GM10266 (cell line): ENCODE measurements around the gene PRKCE.

Source experiments
- DNase-seq: peaks from one replicate; pipeline ENCODE4 v3.0.0; 2012; ENCODE audit errors: extremely low spot score
- CTCF ChIP-seq: IDR thresholded peaks from 2 replicates; pipeline ENCODE4 v1.5.1; 2012; ENCODE audit warnings: mild to moderate bottlenecking, low read depth; ENCODE audit not compliant: control insufficient read depth, insufficient read depth; ENCODE audit errors: missing control alignments

The PRKCE gene

DNA sequence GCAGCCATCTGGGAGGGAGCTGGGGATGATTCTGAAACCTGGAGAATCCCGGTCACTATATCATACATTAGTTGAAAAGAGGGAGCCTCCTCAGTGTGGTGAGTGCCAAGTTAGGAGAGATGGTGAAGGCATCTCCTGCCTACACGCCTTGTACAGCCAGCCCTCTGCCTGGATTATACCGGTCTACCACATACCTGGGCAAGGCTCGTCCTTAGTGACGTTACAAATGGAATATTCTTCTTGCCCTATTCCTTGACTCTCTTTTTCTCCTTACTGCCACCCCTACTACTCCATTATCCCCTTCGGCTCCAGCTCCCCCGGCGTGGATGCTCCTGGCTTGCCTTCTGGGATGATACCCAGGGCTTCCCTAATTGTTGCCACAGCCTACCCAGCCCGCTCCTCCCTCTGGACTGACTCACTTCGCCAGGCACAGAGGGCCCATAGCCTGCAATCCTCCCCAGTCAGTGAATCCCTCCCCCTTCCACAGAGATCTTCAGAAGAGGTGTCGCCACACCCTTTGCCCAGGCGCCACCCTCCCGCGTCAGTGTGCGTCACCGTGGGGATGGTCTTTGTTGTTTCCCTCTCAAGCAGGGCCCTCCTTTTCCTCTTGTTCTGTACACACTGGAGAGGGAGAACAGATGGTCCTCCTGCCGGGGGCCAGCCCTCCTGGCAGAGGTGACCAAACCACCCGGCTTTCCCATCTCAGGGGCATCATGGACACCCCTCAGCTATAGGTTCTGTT lies 530.5 kb downstream of the PRKCE start:
- no peak for DNase-seq
- TF ChIP-seq CTCF, result no peak

DNA sequence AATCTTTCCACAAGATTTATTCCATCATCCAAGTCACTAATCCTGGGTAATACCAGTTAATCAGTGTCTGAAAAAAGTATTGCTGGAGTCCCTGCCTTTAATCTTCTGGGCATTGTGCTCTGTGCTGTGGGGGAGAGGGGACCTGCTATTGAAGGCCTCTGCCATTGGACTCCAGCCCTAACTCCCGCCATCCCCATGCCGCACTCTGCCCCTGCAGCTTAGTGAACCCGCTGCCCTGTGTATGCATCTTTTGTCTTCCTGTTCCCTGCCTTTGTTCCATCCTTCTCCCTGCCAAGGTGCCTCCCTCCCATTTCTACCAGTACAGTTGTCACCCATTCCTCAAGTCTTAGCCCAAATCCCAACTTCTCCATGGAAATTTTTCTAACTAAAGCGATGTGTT lies 532.0 kb downstream of the PRKCE start:
- DNase-seq, result no peak
- TF ChIP-seq CTCF, result no peak

- TF ChIP-seq CTCF, result peak; percentile 17
- DNase-seq, result no peak
Observed at GRCh38 chr2:46184794-46185583, 533.5 kb downstream of the PRKCE start.

DNA sequence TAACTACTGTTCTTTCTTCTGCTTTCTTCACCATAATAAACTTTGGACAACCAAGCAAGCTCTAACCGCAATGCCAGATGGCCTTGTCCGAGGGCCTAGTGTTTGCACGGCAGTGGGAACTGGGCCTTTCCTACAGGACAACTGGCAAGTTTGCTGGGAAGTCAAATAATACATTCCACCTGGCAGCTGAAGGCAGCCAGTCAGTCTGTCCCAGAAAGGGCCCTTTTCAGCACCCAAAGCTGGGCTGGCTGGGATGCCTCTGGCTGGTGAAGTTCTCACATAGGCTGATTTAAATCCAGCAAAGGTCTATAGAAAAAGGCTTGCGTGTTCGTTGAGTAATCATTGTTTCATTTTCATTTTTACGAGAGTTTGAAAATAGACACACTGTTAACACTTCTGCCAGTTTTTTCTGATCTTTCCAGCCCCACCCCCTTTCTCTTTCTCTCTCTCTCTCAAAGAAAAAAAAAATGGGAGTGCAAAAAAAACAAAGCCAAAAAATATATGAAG lies 535.7 kb downstream of the PRKCE start:
- no peak for TF ChIP-seq CTCF
- peak; percentile 75 for DNase-seq

DNA sequence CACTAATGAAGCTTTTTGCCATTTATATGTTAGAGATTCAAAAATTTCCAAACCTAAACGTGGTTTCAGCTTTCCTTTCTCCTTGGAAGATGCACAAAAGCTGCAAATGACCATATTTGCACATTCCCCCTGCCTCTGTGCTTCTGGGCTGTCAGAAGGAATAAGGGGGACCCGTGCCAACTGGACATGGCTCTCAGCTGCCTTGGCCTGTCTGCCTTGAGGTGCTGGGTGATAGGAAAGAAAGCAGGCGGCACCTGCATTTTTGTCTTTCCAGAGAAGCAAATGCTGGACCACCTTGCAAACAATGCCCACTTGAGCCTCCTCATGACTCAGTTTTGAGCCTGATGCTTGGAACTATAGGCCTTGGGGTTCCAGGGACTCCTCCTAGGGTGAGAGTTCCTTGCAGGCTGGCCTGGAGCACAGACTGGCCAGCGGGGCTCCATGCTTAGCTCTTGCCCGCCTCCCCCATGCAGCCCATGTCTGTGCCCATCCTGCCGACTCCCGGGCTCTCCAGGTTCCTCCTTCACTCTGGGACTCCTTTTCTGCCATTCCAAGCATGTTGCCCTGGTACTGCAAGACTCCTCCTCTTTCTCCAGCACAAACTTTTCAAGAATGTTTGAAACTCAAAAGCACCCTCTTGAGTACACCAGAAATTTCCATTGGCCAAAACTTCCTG lies 536.7 kb downstream of the PRKCE start:
- no peak for TF ChIP-seq CTCF
- no peak for DNase-seq

- no peak for DNase-seq
- no peak for TF ChIP-seq CTCF
Observed at GRCh38 chr2:46193356-46193755, 541.9 kb downstream of the PRKCE start.
